ENCODE results near the gene ATP6AP2.

ATP6AP2 gene, protein sequence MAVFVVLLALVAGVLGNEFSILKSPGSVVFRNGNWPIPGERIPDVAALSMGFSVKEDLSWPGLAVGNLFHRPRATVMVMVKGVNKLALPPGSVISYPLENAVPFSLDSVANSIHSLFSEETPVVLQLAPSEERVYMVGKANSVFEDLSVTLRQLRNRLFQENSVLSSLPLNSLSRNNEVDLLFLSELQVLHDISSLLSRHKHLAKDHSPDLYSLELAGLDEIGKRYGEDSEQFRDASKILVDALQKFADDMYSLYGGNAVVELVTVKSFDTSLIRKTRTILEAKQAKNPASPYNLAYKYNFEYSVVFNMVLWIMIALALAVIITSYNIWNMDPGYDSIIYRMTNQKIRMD

DNA sequence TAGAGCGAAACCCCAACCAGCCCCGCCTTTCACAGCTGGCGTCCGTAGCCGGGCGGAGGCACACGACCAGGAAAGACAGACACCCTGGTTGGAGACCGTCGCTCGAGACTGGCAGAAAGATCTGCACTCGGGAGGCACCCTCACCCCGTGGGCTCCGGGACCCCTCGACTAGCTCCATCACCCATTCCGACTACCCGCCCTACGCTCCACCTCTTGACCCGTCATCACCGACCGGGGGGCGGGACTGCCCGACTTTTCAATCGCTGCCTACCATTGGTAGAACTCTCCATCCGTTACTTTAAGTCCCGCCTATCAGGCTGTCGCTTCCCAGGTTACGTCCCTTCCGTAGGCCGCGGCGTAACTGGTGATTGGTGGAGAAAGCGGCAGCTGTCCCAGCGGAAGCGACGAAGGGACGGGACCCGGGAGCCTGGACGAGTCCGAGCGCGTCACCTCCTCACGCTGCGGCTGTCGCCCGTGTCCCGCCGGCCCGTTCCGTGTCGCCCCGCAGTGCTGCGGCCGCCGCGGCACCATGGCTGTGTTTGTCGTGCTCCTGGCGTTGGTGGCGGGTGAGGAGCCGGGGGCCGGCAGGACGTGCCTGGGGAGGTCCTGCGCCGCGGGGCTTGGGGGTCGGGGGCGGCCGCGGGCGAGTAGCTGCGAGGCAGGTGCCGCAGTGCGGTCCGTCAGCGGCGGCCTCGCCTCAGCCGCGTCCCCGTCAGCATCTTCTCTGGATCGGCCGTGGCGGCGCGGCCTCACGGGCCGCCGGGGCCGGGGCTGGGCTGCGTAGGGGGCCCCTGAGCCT lies at the start of gene ATP6AP2:
Gene ATP6AP2, plus strand, starts transcription at position 434 of the 799 bp plus-strand sequence. Its CDS starts 96 bp downstream, at position 530.
- H3K9me3 ChIP-seq (ENCODE audit: low read length) = no peaks in the 10 kb centered on the region
- H3K27me3 ChIP-seq (ENCODE audit: control insufficient read depth in 1 of 2, insufficient read depth in 2 of 2, low read length in 2 of 2) = peaks cover 4 to 10% of the 10 kb centered on the region in 2 donors
- peaks cover 11% of the 10 kb centered on the region for H3K4me1 ChIP-seq (ENCODE audit: insufficient read depth, low read length)
- peak within 1 kb of the TSS; percentile 28 for H3K9ac ChIP-seq (ENCODE audit: low read length)
- peak within 1 kb of the TSS; percentile 61 to 71 for H3K4me3 ChIP-seq (ENCODE audit: low read depth in 1 of 2, low read length in 2 of 2)
- no peaks in the 10 kb centered on the region for H3K36me3 ChIP-seq (ENCODE audit: insufficient read depth, low read length)
- peak within 1 kb of the TSS; percentile 75 for H3K27ac ChIP-seq (ENCODE audit: low read depth, low read length)

DNA sequence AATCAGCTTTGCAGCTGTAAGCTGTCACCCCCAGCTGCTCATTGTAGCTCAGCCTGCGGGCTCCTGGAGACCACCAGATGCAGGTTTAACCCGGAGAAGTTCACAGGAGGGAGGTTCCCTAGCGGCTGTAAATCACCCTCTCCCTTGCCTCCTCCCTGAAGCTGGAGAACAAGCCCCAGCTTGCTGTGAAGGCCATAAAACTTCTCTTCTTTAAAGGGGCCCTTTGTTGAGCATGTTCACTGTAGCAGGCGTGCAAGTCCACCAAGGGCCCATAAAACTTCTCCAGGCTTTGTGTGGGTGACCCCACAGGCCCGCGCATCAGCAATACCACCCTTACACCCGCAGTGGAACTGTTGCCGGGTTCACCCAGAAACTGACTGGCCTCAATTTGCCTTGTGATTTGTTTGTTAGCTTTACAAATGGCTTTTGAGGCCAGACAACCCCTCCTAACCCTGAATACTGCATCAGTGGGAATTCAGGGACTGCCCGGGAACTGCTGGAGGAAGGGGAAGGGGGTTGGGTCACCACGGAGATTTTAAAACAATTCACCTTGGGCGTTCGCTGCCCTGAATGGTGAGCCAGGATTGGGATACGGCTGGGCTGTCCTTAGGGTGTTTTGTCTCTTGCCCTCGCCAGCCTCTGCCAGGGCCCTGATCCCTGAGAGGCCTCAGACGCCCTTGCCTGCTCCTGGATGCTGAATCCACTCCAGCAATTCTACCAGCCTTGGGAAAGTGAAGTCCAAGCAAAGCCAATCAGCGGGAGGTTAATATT lies 49.5 kb upstream of the ATP6AP2 start:
- no peak overlapping the region for H3K4me3 ChIP-seq (ENCODE audit: low read depth in 1 of 2, low read length in 2 of 2)
- no peak overlapping the region for H3K9ac ChIP-seq (ENCODE audit: low read length)
- H3K9me3 ChIP-seq (ENCODE audit: low read length) = no peaks in the 10 kb centered on the region
- no peaks in the 10 kb centered on the region for H3K4me1 ChIP-seq (ENCODE audit: insufficient read depth, low read length)
- H3K36me3 ChIP-seq (ENCODE audit: insufficient read depth, low read length) = no peaks in the 10 kb centered on the region
- H3K27me3 ChIP-seq (ENCODE audit: control insufficient read depth in 1 of 2, insufficient read depth in 2 of 2, low read length in 2 of 2) = peaks cover 8 to 19% of the 10 kb centered on the region in 2 donors
- H3K27ac ChIP-seq (ENCODE audit: low read depth, low read length) = no peak overlapping the region

DNA sequence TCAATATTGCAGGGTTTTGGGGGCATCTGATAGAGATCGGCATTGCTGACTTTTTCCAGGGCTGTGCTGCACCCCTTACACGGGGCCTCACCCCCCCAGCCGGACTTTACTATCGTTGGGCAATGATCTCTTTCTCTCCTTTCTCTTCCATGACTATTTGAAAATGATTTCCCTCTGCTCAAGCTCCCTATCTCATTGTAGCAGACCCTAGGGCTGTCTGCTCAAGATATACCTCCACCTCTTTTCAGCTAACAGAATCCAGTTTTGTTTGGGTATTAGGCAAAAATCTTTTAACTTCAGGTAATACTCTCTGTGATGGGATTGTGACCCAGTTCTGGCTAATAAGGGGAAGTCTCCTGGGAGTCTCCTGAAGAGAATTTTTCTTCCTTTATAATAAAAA lies 43.5 kb upstream of the ATP6AP2 start:
- H3K27ac ChIP-seq (ENCODE audit: low read depth, low read length) = no peak overlapping the region
- H3K4me1 ChIP-seq (ENCODE audit: insufficient read depth, low read length) = no peaks in the 10 kb centered on the region
- peaks cover 0 to 11% of the 10 kb centered on the region in 2 donors for H3K27me3 ChIP-seq (ENCODE audit: control insufficient read depth in 1 of 2, insufficient read depth in 2 of 2, low read length in 2 of 2)
- H3K36me3 ChIP-seq (ENCODE audit: insufficient read depth, low read length) = no peaks in the 10 kb centered on the region
- no peaks in the 10 kb centered on the region for H3K9me3 ChIP-seq (ENCODE audit: low read length)
- no peak overlapping the region for H3K4me3 ChIP-seq (ENCODE audit: low read depth in 1 of 2, low read length in 2 of 2)
- H3K9ac ChIP-seq (ENCODE audit: low read length) = no peak overlapping the region

DNA sequence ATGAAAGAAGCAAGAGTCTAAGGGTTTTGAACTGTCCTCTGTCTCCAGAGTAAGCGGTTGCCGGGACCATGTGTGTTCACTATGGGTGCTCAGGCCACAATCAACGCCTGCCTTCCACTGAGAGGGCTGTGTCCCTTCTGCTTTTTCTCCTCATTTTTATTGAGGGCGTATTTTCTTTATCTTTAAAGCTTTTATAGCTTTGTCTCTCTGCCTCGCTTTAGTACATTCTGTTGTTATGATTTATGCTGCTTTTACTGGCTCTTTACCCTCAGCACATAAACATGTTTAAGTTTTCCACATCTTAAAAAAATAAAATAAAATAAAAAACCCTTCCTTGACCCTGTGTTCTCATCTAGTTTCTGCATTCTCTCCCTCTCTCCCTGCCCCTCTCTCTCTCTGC lies 42.4 kb upstream of the ATP6AP2 start:
- H3K4me3 ChIP-seq (ENCODE audit: low read depth in 1 of 2, low read length in 2 of 2) = no peak overlapping the region
- no peaks in the 10 kb centered on the region for H3K36me3 ChIP-seq (ENCODE audit: insufficient read depth, low read length)
- H3K27ac ChIP-seq (ENCODE audit: low read depth, low read length) = no peak overlapping the region
- no peaks in the 10 kb centered on the region for H3K4me1 ChIP-seq (ENCODE audit: insufficient read depth, low read length)
- no peak overlapping the region for H3K9ac ChIP-seq (ENCODE audit: low read length)
- H3K9me3 ChIP-seq (ENCODE audit: low read length) = no peaks in the 10 kb centered on the region
- peaks cover 0 to 13% of the 10 kb centered on the region in 2 donors for H3K27me3 ChIP-seq (ENCODE audit: control insufficient read depth in 1 of 2, insufficient read depth in 2 of 2, low read length in 2 of 2)

DNA sequence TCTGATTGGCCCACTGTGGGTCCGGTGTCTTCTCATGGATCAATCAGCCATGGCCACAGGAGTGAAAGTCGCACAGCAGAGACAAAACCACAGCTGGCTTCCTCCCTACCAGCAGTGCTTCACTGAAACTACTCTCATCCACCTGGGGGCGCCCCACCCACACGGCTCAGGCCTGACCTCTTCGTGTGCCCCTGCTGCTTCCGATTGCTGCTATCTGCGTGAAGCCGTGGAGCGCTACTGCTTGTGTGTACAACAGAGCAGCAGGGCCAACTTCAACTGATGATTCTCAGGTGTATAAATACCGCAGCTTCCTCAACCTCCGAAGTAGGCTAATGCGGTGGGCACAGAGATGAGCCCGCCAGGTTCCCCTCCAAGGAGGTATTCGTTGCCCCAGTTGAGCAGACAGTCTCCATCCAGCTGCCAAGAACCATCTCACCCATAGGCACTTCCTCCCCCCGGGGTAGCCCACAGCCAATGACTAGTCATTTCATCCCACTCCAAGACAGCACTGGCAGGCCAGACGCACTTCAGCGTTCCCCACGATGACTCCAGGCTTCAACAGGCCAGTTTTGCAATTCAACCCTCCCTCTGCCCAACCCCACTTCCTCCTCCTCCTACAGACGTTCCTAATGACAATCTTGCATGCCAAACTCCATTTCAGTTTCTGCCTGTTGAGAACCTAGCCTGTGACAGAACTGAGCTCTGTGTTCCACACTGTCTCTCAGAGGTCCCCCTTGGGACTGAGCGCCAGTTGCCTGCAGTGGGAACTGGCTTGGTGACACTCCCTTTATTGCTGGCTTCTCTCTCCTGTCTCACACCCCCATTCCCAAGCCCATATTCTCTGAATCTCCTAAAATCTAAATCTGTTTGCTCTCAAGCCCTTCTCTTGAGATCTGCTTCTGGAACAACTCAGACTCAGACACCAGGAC lies 41.3 kb upstream of the ATP6AP2 start:
- H3K9me3 ChIP-seq (ENCODE audit: low read length) = no peaks in the 10 kb centered on the region
- peaks cover 4% of the 10 kb centered on the region for H3K4me1 ChIP-seq (ENCODE audit: insufficient read depth, low read length)
- no peaks in the 10 kb centered on the region for H3K36me3 ChIP-seq (ENCODE audit: insufficient read depth, low read length)
- no peak overlapping the region for H3K9ac ChIP-seq (ENCODE audit: low read length)
- H3K4me3 ChIP-seq (ENCODE audit: low read depth in 1 of 2, low read length in 2 of 2) = no peak overlapping the region
- H3K27me3 ChIP-seq (ENCODE audit: control insufficient read depth in 1 of 2, insufficient read depth in 2 of 2, low read length in 2 of 2) = peaks cover 3 to 13% of the 10 kb centered on the region in 2 donors
- H3K27ac ChIP-seq (ENCODE audit: low read depth, low read length) = no peak overlapping the region

DNA sequence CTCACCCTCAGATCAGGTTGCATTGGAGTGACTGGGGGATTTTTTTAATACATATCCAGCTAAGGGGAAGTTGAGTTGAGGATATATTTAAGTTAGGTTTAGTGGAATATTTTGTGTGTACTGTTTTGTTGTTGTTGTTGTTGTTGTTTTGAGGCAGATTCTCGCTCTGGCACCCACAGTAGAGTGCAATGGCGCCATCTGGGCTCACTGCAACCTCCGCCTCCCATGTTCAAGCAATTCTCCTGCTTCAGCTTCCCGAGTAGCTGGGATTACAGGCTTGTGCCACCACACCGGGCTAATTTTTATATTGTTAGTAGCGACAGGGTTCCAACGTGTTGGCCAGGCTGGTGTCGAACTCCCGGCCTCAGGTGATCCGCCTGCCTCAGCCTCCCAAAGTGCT lies 38.6 kb upstream of the ATP6AP2 start:
- H3K36me3 ChIP-seq (ENCODE audit: insufficient read depth, low read length) = no peaks in the 10 kb centered on the region
- no peak overlapping the region for H3K9ac ChIP-seq (ENCODE audit: low read length)
- H3K27ac ChIP-seq (ENCODE audit: low read depth, low read length) = no peak overlapping the region
- H3K27me3 ChIP-seq (ENCODE audit: control insufficient read depth in 1 of 2, insufficient read depth in 2 of 2, low read length in 2 of 2) = peaks cover 6 to 9% of the 10 kb centered on the region in 2 donors
- peaks cover 7% of the 10 kb centered on the region for H3K4me1 ChIP-seq (ENCODE audit: insufficient read depth, low read length)
- H3K4me3 ChIP-seq (ENCODE audit: low read depth in 1 of 2, low read length in 2 of 2) = no peak overlapping the region
- H3K9me3 ChIP-seq (ENCODE audit: low read length) = no peaks in the 10 kb centered on the region

DNA sequence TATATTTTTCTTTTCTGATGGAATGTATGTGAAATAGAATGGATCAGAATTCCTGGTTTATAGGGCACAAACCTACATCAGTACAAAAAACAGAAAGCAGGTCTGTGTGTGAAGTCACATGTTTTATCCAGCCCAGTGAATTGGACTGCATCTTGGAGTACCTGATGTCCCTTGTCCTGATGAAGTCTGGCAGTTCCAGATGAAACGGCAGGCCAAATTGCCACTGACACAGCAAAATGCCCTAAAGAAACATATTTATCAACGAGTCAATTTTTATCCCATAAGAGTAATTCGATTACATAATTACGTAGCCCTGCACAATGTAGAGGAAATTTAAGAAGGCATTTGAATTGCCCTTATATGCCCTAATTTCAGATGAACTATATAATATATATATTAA lies 37.8 kb upstream of the ATP6AP2 start:
- H3K36me3 ChIP-seq (ENCODE audit: insufficient read depth, low read length) = no peaks in the 10 kb centered on the region
- peaks cover 6 to 9% of the 10 kb centered on the region in 2 donors for H3K27me3 ChIP-seq (ENCODE audit: control insufficient read depth in 1 of 2, insufficient read depth in 2 of 2, low read length in 2 of 2)
- H3K9me3 ChIP-seq (ENCODE audit: low read length) = no peaks in the 10 kb centered on the region
- H3K27ac ChIP-seq (ENCODE audit: low read depth, low read length) = no peak overlapping the region
- H3K9ac ChIP-seq (ENCODE audit: low read length) = no peak overlapping the region
- no peak overlapping the region for H3K4me3 ChIP-seq (ENCODE audit: low read depth in 1 of 2, low read length in 2 of 2)
- H3K4me1 ChIP-seq (ENCODE audit: insufficient read depth, low read length) = peaks cover 7% of the 10 kb centered on the region

DNA sequence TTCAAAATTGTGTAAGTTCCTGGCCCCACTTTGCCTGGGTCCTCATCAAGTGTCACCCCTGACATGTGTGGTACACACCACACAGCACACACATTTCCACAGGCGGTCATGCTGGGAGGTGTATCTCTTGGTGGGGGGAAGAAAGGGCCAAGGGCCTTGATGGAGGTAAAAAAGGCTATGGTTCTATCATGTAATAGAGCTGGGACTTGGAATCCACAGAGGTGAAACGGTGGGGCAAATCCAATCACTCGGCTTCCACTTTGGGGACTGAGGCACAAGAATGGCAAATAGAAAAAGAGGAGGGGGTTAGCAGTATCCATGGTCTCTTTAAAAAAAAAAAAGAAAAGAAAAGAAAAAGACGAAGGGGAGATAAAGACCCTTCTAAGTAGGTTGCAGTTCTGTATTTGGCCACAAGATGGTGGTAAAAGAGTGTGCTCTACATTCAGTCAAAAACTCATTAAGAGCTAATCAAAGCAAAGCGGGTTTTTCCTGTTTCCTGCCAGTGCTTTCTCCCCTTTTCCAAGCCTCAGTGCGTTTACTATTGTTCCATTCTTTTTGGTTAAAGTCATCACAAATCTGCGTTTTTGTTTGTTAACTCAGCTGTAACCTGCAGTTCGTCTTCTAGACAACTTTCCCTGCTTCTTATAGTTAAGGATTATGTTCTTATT lies 37.0 kb upstream of the ATP6AP2 start:
- no peak overlapping the region for H3K9ac ChIP-seq (ENCODE audit: low read length)
- H3K27ac ChIP-seq (ENCODE audit: low read depth, low read length) = no peak overlapping the region
- H3K4me1 ChIP-seq (ENCODE audit: insufficient read depth, low read length) = peaks cover 7% of the 10 kb centered on the region
- H3K36me3 ChIP-seq (ENCODE audit: insufficient read depth, low read length) = no peaks in the 10 kb centered on the region
- H3K9me3 ChIP-seq (ENCODE audit: low read length) = no peaks in the 10 kb centered on the region
- H3K4me3 ChIP-seq (ENCODE audit: low read depth in 1 of 2, low read length in 2 of 2) = no peak overlapping the region
- peaks cover 6 to 9% of the 10 kb centered on the region in 2 donors for H3K27me3 ChIP-seq (ENCODE audit: control insufficient read depth in 1 of 2, insufficient read depth in 2 of 2, low read length in 2 of 2)

DNA sequence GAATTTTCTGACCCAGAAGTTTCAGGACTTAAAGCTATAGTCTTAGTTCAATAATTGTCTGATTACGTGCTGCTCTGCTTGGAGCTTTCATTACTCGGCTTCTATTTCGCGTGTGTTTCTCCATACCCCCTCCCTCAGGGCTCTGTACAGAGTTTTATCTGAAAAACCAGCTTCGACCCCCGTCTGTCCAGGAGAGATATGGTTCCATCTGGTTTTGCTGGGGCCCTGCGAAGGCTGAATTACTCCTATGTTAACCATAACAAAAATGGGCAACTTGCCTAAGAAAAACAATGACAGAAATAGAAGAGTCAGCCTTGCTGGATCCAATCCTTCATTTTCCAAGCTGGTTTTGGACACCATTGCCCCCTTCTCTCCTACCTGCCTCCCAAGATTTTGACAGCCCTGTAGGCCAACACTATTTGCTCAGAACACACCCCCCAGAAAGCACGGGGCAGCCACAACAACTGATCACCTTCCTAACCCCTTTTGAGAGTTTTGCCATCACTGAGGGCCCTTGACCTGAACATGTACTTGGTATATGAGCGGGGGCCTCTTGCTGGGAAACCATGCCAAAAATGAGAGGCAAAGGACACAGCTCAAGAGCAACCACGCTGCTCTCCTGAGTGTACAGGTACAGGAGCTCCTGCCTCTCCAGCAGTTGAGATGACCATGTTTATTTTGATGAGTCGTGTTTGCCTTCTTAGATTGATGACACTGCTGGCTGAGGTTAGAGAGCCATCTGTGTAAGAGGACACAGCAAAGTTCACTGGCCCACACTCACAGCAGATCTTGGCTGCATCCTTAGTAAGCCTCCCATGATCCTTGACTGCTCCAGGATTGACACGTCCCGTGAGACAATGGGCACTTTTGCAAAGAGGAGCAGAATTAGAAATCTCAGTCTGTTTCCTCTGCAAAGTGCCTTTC lies 36.2 kb upstream of the ATP6AP2 start:
- H3K27me3 ChIP-seq (ENCODE audit: control insufficient read depth in 1 of 2, insufficient read depth in 2 of 2, low read length in 2 of 2) = peaks cover 6 to 9% of the 10 kb centered on the region in 2 donors
- H3K4me1 ChIP-seq (ENCODE audit: insufficient read depth, low read length) = peaks cover 7% of the 10 kb centered on the region
- H3K4me3 ChIP-seq (ENCODE audit: low read depth in 1 of 2, low read length in 2 of 2) = no peak overlapping the region
- no peak overlapping the region for H3K9ac ChIP-seq (ENCODE audit: low read length)
- H3K36me3 ChIP-seq (ENCODE audit: insufficient read depth, low read length) = no peaks in the 10 kb centered on the region
- no peak overlapping the region for H3K27ac ChIP-seq (ENCODE audit: low read depth, low read length)
- no peaks in the 10 kb centered on the region for H3K9me3 ChIP-seq (ENCODE audit: low read length)
